Common myeloid progenitor, CD34-positive (primary cell): ENCODE data around the gene MAP3K6.
"Not testable (repeated sequence)": the region's sequence is repeated elsewhere in the genome, so short reads cannot be mapped to it uniquely, and the experiment has no call there.

Experiments used
- CTCF ChIA-PET: fragments of 350-600 bp; sonication (Branson Sonifier 250); formaldehyde crosslinking; loops from one replicate; lab custom pipeline; 2021; ENCODE audit warnings: antibody characterized with exemption; lab: Charles Lee
- POLR2A ChIA-PET: fragments of 350-600 bp; sonication (Branson Sonifier 250); formaldehyde crosslinking; loops from one replicate; lab custom pipeline; 2021; ENCODE audit warnings: antibody characterized with exemption; lab: Charles Lee
- DNase-seq, 3 donors: peaks; one replicate each; pipeline versions ENCODE4 v3.0.0 to v3.0.0-alpha.2; 2013
- H3K27ac ChIP-seq, 2 experiments: 1 replicate in 1 of 2; 2 replicates in 1 of 2; pipeline ENCODE4 v1.7.0; 2013; ENCODE audit warnings: inconsistent platforms in 2 of 2, low read length in 2 of 2, mild to moderate bottlenecking in 2 of 2, low read depth in 1 of 2, moderate library complexity in 1 of 2; ENCODE audit not compliant: severe bottlenecking in 2 of 2, insufficient read depth in 1 of 2, poor library complexity in 1 of 2
- H3K27me3 ChIP-seq, 5 experiments: replicated peaks in 2 of 5; 1 replicate in 3 of 5; 2 replicates in 2 of 5; pipeline versions ENCODE4 v1.6.1 to v1.7.0; 2013; ENCODE audit warnings: low read length in 4 of 5, mild to moderate bottlenecking in 2 of 5, moderate library complexity in 2 of 5, inconsistent platforms in 1 of 5; ENCODE audit not compliant: insufficient read depth in 5 of 5, control insufficient read depth in 4 of 5
- H3K36me3 ChIP-seq, 4 experiments: 1 replicate in 2 of 4; 2 replicates in 2 of 4; pipeline versions ENCODE4 v1.6.1 to v1.7.0; 2013; ENCODE audit warnings: low read length in 3 of 4, control low read depth in 1 of 4, mild to moderate bottlenecking in 1 of 4; ENCODE audit not compliant: control insufficient read depth in 4 of 4, insufficient read depth in 4 of 4
- H3K4me1 ChIP-seq, 4 experiments: 1 replicate in 3 of 4; 2 replicates in 1 of 4; pipeline versions ENCODE4 v1.6.1 to v1.7.1; 2013; ENCODE audit warnings: low read length in 3 of 4, mild to moderate bottlenecking in 3 of 4, control low read depth in 1 of 4, inconsistent platforms in 1 of 4, moderate library complexity in 1 of 4; ENCODE audit not compliant: control insufficient read depth in 4 of 4, insufficient read depth in 4 of 4; ENCODE audit errors: control extremely low read depth in 1 of 4
- H3K4me3 ChIP-seq, 7 experiments: 1 replicate in 4 of 7; 2 replicates in 3 of 7; pipeline versions ENCODE4 v1.5.1 to v1.7.0; 2013; ENCODE audit warnings: mild to moderate bottlenecking in 7 of 7, low read length in 6 of 7, moderate library complexity in 6 of 7, inconsistent platforms in 2 of 7, low read depth in 2 of 7, control low read depth in 1 of 7; ENCODE audit not compliant: insufficient read depth in 4 of 7, control insufficient read depth in 1 of 7; ENCODE audit errors: extremely low read depth in 1 of 7
- H3K9me3 ChIP-seq, 5 experiments: 1 replicate in 4 of 5; 2 replicates in 1 of 5; pipeline versions ENCODE4 v1.6.1 to v1.7.1; 2013; ENCODE audit warnings: low read length in 4 of 5, mild to moderate bottlenecking in 2 of 5, inconsistent platforms in 1 of 5, low read depth in 1 of 5, moderate library complexity in 1 of 5; ENCODE audit not compliant: control insufficient read depth in 4 of 5, insufficient read depth in 2 of 5; ENCODE audit errors: control extremely low read depth in 1 of 5
- WGBS: methylation state at CpG from one replicate; pipeline ENCODE4 v1.1.5; 2013; ENCODE audit not compliant: insufficient coverage; 5-methylcytosine and 5-hydroxymethylcytosine counted together

MAP3K6 gene

DNA sequence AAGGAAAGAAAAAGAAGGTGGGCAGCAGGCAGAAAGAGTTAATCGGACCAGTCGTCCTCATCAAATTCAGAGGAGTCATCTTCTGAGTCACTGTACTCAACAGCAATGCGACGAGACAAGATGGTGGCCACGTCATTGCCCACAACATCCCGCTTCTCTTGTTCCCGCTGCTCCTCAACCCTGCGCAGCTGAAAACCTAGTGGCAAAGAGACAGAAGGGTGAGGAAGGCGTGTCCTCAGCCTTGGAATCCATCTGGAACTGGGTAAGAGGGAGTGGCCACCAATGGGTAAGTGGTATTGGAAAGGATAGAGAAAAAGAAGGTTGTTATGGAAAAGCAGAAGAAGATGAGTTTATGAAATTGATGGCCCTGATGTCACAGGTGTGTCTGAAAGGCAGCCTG lies 41.4 kb upstream of the MAP3K6 start:
- peaks cover 7 to 40% (median 36%) of the 10 kb centered on the region in 4 experiments for H3K4me1 ChIP-seq
- no peaks in the 10 kb centered on the region for H3K27me3 ChIP-seq
- H3K4me3 ChIP-seq = no peak overlapping the region
- 98% methylated on average over 9 of the region's 9 CpGs for WGBS
- ChIA-PET CTCF (interaction anchor here (1.1 kb wide), 1 partner anchor 199 kb away, joined by 3 read pairs; no protein-coding TSS in a partner anchor), POLR2A (interaction anchor here (0.7 kb wide), 1 partner anchor 89 kb away, joined by 4 read pairs; no protein-coding TSS in a partner anchor)
- peak overlapping the region in 1 of 2 experiments; percentile 56 for H3K27ac ChIP-seq
- H3K9me3 ChIP-seq = no peaks in the 10 kb centered on the region
- H3K36me3 ChIP-seq = peaks cover 38 to 68% (median 58%) of the 10 kb centered on the region in 4 experiments
- no peak for DNase-seq

DNA sequence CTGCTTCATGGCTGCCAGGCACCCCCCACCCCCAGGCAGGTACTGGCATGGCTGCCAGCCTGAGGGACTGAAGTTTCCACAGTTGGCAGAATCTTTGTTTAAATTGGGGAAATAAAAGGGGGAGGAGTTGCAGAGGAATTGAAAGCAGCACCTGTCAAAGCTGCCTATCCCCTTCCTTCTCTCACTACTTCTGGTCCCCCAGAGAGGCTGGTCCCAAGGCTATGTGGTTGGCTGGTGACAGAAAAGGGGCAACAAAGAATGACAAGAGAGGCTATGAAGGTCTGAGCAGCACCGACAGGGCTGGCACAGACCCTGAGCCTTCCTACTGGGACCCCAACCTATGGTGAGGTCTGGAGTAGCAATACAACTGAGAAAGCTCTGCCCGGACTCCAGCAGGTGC lies 40.0 kb upstream of the MAP3K6 start:
- DNase-seq = not testable (repeated sequence)

DNA sequence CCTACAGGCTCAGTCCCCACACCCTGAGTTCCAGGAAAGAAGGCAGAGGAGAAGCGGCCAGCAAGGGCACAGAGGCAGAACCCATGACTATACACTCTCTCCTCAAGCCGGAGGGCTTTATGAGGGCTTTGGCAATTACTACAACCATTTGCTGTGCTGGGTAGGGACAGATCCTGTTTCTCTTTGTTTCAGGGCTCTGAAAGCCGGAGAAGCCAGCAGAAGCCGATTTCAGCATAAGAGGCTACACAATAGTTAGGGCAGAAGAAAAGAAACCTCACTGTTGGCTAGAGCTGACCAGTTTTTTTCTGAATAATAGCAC lies 39.6 kb upstream of the MAP3K6 start:
- peaks cover 24 to 55% (median 43%) of the 10 kb centered on the region in 4 experiments for H3K36me3 ChIP-seq
- CTCF ChIA-PET = interaction anchor here (0.9 to 3.0 kb wide), 5 partner anchors 9 to 151 kb away, joined by 3 to 22 read pairs (median 3); no protein-coding TSS in a partner anchor
- no peaks in the 10 kb centered on the region for H3K9me3 ChIP-seq
- H3K27me3 ChIP-seq = no peaks in the 10 kb centered on the region
- 98% methylated on average over 4 of the region's 4 CpGs for WGBS
- POLR2A ChIA-PET = no interaction called here
- no peak for DNase-seq
- H3K4me3 ChIP-seq = no peak overlapping the region
- peaks cover 11 to 58% (median 54%) of the 10 kb centered on the region in 4 experiments for H3K4me1 ChIP-seq
- peak overlapping the region in 1 of 2 experiments; percentile 56 for H3K27ac ChIP-seq

More for the DNA sequence above, 40.0 kb upstream of the MAP3K6 start:
- H3K9me3 ChIP-seq, POLR2A ChIA-PET, H3K4me3 ChIP-seq, H3K27me3 ChIP-seq: not testable (repeated sequence)
- H3K36me3 ChIP-seq = peaks cover 26 to 56% (median 46%) of the 10 kb centered on the region in 4 experiments
- CTCF ChIA-PET = interaction anchor here (0.6 to 3.0 kb wide), 4 partner anchors 9 to 150 kb away, joined by 3 to 22 read pairs (median 4); no protein-coding TSS in a partner anchor
- WGBS = 86% methylated on average over 2 of the region's 2 CpGs
- H3K27ac ChIP-seq = peak overlapping the region in 1 of 2 experiments; percentile 56
- peaks cover 10 to 53% (median 49%) of the 10 kb centered on the region in 4 experiments for H3K4me1 ChIP-seq

DNA sequence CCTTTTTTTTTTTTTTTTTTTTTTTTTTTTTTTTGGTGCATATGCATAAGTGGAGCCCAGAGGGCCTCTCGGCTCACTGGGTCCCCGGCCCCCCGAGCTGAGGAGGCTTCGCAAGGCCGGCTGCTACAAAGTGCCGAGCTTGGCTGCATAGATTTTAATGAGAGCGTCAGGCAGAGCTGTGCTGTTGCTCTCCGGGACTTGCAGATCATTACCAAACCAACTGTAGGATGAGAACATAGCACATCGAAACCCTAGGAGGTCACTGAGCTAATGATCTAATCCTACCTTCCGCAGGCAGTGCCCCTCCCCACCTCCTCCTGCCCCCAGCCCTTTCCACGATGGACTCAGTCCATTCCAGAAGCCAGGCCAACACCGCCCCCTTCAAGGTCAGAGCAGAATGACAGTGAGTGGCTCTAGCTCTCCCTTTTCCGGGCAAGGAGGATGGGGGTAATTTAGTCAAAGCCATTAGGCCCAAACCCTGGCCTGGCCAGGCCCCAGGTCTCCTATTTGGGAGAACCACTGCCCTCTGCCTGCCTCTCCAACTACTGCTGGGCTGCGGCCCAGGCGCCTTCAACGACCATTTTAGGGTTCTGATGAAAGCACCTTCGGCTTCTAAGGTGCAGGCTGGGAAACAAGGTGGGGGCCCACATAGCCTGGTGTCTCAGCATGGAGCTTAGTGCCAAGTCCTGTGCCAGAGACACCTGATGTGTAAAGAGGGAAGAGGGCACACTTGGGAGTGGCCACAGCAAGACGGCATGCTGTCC lies 39.0 kb upstream of the MAP3K6 start:
- 93% methylated on average over 5 of the region's 18 CpGs for WGBS
- H3K4me1 ChIP-seq = peaks cover 12 to 62% (median 56%) of the 10 kb centered on the region in 4 experiments

DNA sequence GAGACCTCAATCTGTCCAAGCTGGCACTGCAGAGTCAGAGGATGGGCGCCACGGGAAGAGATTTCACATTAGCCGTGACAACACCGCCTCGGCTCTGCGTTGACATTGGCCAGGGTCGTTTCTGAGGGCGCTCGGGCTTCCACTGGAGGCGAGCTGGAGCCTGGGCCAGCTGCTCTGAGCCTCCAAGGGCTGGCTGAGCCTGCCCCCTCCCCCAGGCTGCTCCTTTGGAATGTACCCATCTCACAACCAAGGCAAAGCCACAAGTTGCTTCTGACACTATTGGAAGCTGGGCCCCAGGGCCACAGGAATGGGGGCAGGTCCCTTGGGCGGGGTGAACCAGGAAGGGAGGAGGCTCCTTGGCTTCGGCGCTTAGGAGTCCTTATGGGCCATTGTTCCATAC lies 38.3 kb upstream of the MAP3K6 start:
- ChIA-PET POLR2A (no interaction called here), CTCF (interaction anchor here (0.7 to 3.0 kb wide), 6 partner anchors 11 to 256 kb away, joined by 3 to 22 read pairs (median 3); no protein-coding TSS in a partner anchor)
- Histone ChIP-seq H3K27me3 (no peaks in the 10 kb centered on the region), H3K9me3 (no peaks in the 10 kb centered on the region), H3K27ac (peak overlapping the region in 1 of 2 experiments; percentile 70), H3K36me3 (peaks cover 11 to 42% (median 31%) of the 10 kb centered on the region in 4 experiments), H3K4me3 (no peak overlapping the region), H3K4me1 (peaks cover 12 to 62% (median 56%) of the 10 kb centered on the region in 4 experiments)
- no peak for DNase-seq
- WGBS = 83% methylated on average over 11 of the region's 13 CpGs

More for the DNA sequence above, 39.0 kb upstream of the MAP3K6 start:
- CTCF ChIA-PET = interaction anchor here (0.5 to 3.0 kb wide), 6 partner anchors 10 to 151 kb away, joined by 3 to 22 read pairs (median 3); no protein-coding TSS in a partner anchor
- H3K36me3 ChIP-seq = peaks cover 18 to 49% (median 38%) of the 10 kb centered on the region in 4 experiments
- H3K27me3 ChIP-seq, H3K4me3 ChIP-seq, POLR2A ChIA-PET, DNase-seq, H3K9me3 ChIP-seq: not testable (repeated sequence)
- H3K27ac ChIP-seq = peak overlapping the region in 1 of 2 experiments; percentile 70

DNA sequence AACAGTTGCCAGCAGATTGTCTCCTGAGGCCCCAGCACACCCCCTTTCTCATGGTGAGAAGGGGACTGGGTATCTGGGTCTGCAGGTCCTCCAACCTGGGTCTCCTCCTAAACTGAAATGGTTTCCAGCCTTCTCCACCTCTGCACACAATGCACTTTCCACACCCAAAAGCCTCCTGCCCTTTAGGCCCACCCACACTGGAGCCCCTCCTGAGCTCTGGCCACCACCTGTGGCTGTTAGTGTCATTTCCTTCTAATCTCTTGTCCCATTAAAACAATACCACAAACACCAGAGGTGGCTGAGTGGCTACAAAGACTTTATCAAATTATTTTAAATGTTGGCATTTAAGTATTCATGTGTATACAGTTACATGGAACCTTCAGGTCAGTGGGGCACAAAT lies 37.2 kb upstream of the MAP3K6 start:
- Histone ChIP-seq H3K36me3 (peaks cover 8 to 34% (median 24%) of the 10 kb centered on the region in 4 experiments), H3K27me3 (no peaks in the 10 kb centered on the region), H3K27ac (peak overlapping the region; percentile 34 to 70), H3K9me3 (no peaks in the 10 kb centered on the region), H3K4me3 (peak overlapping the region in 4 of 7 experiments; percentile 33 to 58 (median 50)), H3K4me1 (peaks cover 12 to 62% (median 58%) of the 10 kb centered on the region in 4 experiments)
- DNase-seq = peak in 2 of 3 donors; percentile 44 to 61
- ChIA-PET CTCF (interaction anchor here (1.1 to 11.9 kb wide), 18 partner anchors 9 to 257 kb away, joined by 3 to 238 read pairs (median 6); partner anchors contain the start of genes AHDC1 and MAP3K6), POLR2A (interaction anchor here (0.8 kb wide), 1 partner anchor 86 kb away, joined by 3 read pairs; the partner anchor contains the start of gene WASF2)
